Heart left ventricle (tissue), 16 donors: ENCODE data around the gene SKOR1. TPM values are rescaled to one million over a fixed set of nuclear protein-coding genes. Genes with fewer than 3 reads are reported as not detected.

ENCODE experiments used
- ATAC-seq, 4 donors: fragments of 200-7000 bp; cut with Tn5 transposase; one replicate each; pipeline ENCODE4 v1.9.1; 2020 to 2022; ENCODE audit warnings: moderate library complexity in 4 of 4, mild to moderate bottlenecking in 3 of 4, moderate number of reproducible peaks in 1 of 4
- DNase-seq, 5 donors: peaks; one replicate each; pipeline ENCODE4 v3.0.0-alpha.2; 2020
- H3K27ac ChIP-seq, 12 donors: fragments of 200-600 bp; sonication (generic) in 4 of 12; one replicate each; pipeline versions ENCODE4 v1.5.0 to v1.8.0; 2016 to 2022; ENCODE audit warnings: mild to moderate bottlenecking in 2 of 12
- H3K27me3 ChIP-seq, 9 donors: fragments of 200-600 bp; sonication (generic) in 2 of 9; one replicate each; pipeline versions ENCODE4 v1.5.1 to v1.8.0; 2016 to 2022; ENCODE audit warnings: mild to moderate bottlenecking in 3 of 9
- H3K36me3 ChIP-seq, 9 donors: fragments of 200-600 bp; sonication (generic) in 2 of 9; one replicate each; pipeline versions ENCODE4 v1.5.0 to v1.8.0; 2018 to 2022; ENCODE audit warnings: mild to moderate bottlenecking in 2 of 9
- H3K4me1 ChIP-seq, 12 donors: fragments of 200-600 bp; sonication (generic) in 4 of 12; one replicate each; pipeline versions ENCODE4 v1.5.0 to v1.8.0; 2016 to 2022; ENCODE audit warnings: mild to moderate bottlenecking in 3 of 12
- H3K4me3 ChIP-seq, 12 donors: fragments of 200-600 bp; sonication (generic) in 4 of 12; one replicate each; pipeline versions ENCODE4 v1.5.0 to v1.8.0; 2017 to 2022; ENCODE audit warnings: mild to moderate bottlenecking in 9 of 12, moderate library complexity in 4 of 12
- H3K9me3 ChIP-seq, 12 donors: fragments of 200-600 bp; sonication (generic) in 4 of 12; one replicate each; pipeline versions ENCODE4 v1.5.0 to v1.8.0; 2016 to 2022; ENCODE audit warnings: mild to moderate bottlenecking in 1 of 12
- CTCF ChIP-seq, 12 donors: fragments of 200-600 bp; sonication (generic) in 4 of 12; IDR thresholded peaks; one replicate each; pipeline versions ENCODE4 v1.5.0 to v1.8.0; 2018 to 2022; ENCODE audit warnings: antibody characterized with exemption in 12 of 12, mild to moderate bottlenecking in 5 of 12
- POLR2A ChIP-seq, 2 donors: fragments of 450-650 bp; IDR thresholded peaks; one replicate each; pipeline ENCODE4 v1.6.1; 2017; ENCODE audit warnings: antibody characterized with exemption in 2 of 2, mild to moderate bottlenecking in 2 of 2, moderate library complexity in 2 of 2
- WGBS, 4 donors: extraction: QIAGEN DNeasy Blood & Tissue Kit in 2 of 4; methylation state at CpG; one replicate each; pipeline versions ENCODE4 v1.1.5 to v1.1.7; 2013 to 2018; 5-methylcytosine and 5-hydroxymethylcytosine counted together
- intact Hi-C, 10 donors: fragments of 100-400 bp; cut with DNase I; formaldehyde crosslinking; loops; one replicate each; pipeline versions ENCODE4 v1.11.1 to v1.14.2; 2022
- polyA plus RNA-seq, 2 donors: library from polyadenylated mRNA; stranded (reverse); fragments of 200-250 nt; gene quantifications; one replicate each; pipeline ENCODE4 v1.2.3, GENCODE V29; 2013
- total RNA-seq, 9 donors: library from RNA; depleted of rRNA in 2 of 9; stranded (reverse); fragments of >200 nt in 2 of 9; fragmentation: NEBNext Ultra II Directional in 3 of 9; extraction: Animal tissue kit (Norgen Biotek cat#: 25700) in 3 of 9; gene quantifications; one replicate each; pipeline versions ENCODE4 v1.1.0 to v1.2.4, GENCODE V29; 2016 to 2023
- donor health status: ischemic (EF 13 %, LVEDD 7.1; RV severe dilation, severe dysfunction).
- donor health status: healthy with polysubstance abuse.
- donor health status: DM: no; HTN: yes; CAD: no.
- donor health status: DM: no; HTN: no; CAD: no.
- donor health status: ischemic (EF 25% LVEDD 6.9; RV normal size, moderate dysfunction).
- donor health status: ischemic (EF 25% LVEDD 5.7; RV mildly dilated, moderate dysfunction).
- donor health status: healthy.
- donor health status: DM: yes; HTN: yes; CAD: no.
- donor health status: ischemic (EF 35%, LVEDD 5.7; RV mildly dilated, moderate dysfunction).
- donor health status: nonischemic (EF 11% LVEDD 7.7; RV severe dilation, severe dysfunction).
- donor health status: DM: yes; HTN: yes; CAD: no.
- donor health status: PGD.
- donor health status: ischemic (EF 29% LVEDD 5.4; RV normal size, mild dysfunction).
- donor health status: nonischemic (EF 23%, LVEDD 6.1; RV moderate dilation, normal function).

The SKOR1 gene
- total and polyA plus RNA-seq, 11 donors, result 0.07 to 0.27 (median 0.19) TPM; not detected in 2

GRCh38 chr15:67852418-67852817, 27.1 kb downstream of the SKOR1 start:
- Histone ChIP-seq H3K4me1 (peaks cover 0 to 7% (median 0%) of the 10 kb centered on the region in 12 donors), H3K36me3 (no peaks in the 10 kb centered on the region), H3K4me3 (no peak overlapping the region), H3K27me3 (no peaks in the 10 kb centered on the region), H3K27ac (no peak overlapping the region), H3K9me3 (peaks cover 0 to 4% (median 0%) of the 10 kb centered on the region in 12 donors)
- TF ChIP-seq POLR2A (IDR thresholded peaks at IDR 0.05) (no peak), CTCF (IDR thresholded peaks at IDR 0.05) (no peak)
- WGBS, 4 donors, result 71 to 81% (median 77%) methylated on average over 3 of the region's 3 CpGs
- no peak for DNase-seq
- intact Hi-C loops, result no loop called here
- no peak for ATAC-seq

GRCh38 chr15:67853454-67853853, 28.1 kb downstream of the SKOR1 start:
- peaks cover 0 to 4% (median 0%) of the 10 kb centered on the region in 12 donors for H3K9me3 ChIP-seq
- DNase-seq (no peak), ATAC-seq (no peak)
- H3K27ac ChIP-seq, result no peak overlapping the region
- 90 to 97% (median 92%) methylated on average over 3 of the region's 3 CpGs for WGBS, 4 donors
- intact Hi-C loops, result no loop called here
- no peaks in the 10 kb centered on the region for H3K27me3 ChIP-seq
- TF ChIP-seq POLR2A (IDR thresholded peaks at IDR 0.05) (no peak), CTCF (IDR thresholded peaks at IDR 0.05) (no peak)
- H3K4me3 ChIP-seq, result no peak overlapping the region
- peaks cover 0 to 7% (median 0%) of the 10 kb centered on the region in 12 donors for H3K4me1 ChIP-seq
- H3K36me3 ChIP-seq, result no peaks in the 10 kb centered on the region

GRCh38 chr15:67854358-67854757, 29.0 kb downstream of the SKOR1 start:
- Histone ChIP-seq H3K36me3 (no peaks in the 10 kb centered on the region), H3K27ac (no peak overlapping the region), H3K9me3 (peaks cover 0 to 3% (median 0%) of the 10 kb centered on the region in 12 donors), H3K4me1 (peaks cover 0 to 7% (median 0%) of the 10 kb centered on the region in 12 donors), H3K27me3 (no peaks in the 10 kb centered on the region), H3K4me3 (no peak overlapping the region)
- no peak for TF ChIP-seq POLR2A (IDR thresholded peaks at IDR 0.05)
- TF ChIP-seq CTCF (IDR thresholded peaks at IDR 0.05), result no peak
- WGBS, 4 donors, result 86 to 91% (median 89%) methylated on average over 1 of the region's 1 CpG
- DNase-seq, result no peak
- no peak for ATAC-seq
- intact Hi-C loops, result no loop called here

- DNase-seq (no peak), ATAC-seq (no peak)
- Histone ChIP-seq H3K4me3 (no peak overlapping the region), H3K36me3 (no peaks in the 10 kb centered on the region), H3K27ac (no peak overlapping the region), H3K4me1 (peaks cover 0 to 3% (median 0%) of the 10 kb centered on the region in 12 donors), H3K27me3 (no peaks in the 10 kb centered on the region), H3K9me3 (no peaks in the 10 kb centered on the region)
- WGBS, 4 donors, result 59 to 78% (median 70%) methylated on average over 3 of the region's 3 CpGs
- intact Hi-C loops, result no loop called here
- TF ChIP-seq CTCF (IDR thresholded peaks at IDR 0.05) (no peak), POLR2A (IDR thresholded peaks at IDR 0.05) (no peak)
Measured at GRCh38 chr15:67855842-67856241, 30.5 kb downstream of the SKOR1 start.
